HG02938 (cell line): ENCODE data around the gene KLLN.
"Not testable (repeated sequence)": the region's sequence is repeated elsewhere in the genome, so short reads cannot be mapped to it uniquely, and the experiment has no call there.

ENCODE experiments used
- ATAC-seq: cut with Tn5 transposase; IDR thresholded peaks from one replicate; pipeline ENCODE4 v1.9.1; 2021; ENCODE audit warnings: mild to moderate bottlenecking, moderate library complexity; ENCODE audit not compliant: unreplicated experiment

KLLN gene

DNA sequence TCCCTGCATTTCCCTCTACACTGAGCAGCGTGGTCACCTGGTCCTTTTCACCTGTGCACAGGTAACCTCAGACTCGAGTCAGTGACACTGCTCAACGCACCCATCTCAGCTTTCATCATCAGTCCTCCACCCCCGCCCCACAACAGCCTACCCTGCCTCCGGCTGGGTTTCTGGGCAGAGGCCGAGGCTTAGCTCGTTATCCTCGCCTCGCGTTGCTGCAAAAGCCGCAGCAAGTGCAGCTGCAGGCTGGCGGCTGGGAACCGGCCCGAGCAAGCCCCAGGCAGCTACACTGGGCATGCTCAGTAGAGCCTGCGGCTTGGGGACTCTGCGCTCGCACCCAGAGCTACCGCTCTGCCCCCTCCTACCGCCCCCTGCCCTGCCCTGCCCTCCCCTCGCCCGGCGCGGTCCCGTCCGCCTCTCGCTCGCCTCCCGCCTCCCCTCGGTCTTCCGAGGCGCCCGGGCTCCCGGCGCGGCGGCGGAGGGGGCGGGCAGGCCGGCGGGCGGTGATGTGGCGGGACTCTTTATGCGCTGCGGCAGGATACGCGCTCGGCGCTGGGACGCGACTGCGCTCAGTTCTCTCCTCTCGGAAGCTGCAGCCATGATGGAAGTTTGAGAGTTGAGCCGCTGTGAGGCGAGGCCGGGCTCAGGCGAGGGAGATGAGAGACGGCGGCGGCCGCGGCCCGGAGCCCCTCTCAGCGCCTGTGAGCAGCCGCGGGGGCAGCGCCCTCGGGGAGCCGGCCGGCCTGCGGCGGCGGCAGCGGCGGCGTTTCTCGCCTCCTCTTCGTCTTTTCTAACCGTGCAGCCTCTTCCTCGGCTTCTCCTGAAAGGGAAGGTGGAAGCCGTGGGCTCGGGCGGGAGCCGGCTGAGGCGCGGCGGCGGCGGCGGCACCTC is at the start of gene KLLN, which contains the start of gene PTEN:
KLLN (minus strand) TSS at position 481 of the 891 bp plus-strand sequence. CDS start 1,046 bp downstream, outside the sequence.
PTEN (plus strand) TSS at position 573 of the 891 bp plus-strand sequence. CDS start 845 bp downstream, outside the sequence.
- peak; percentile 34 for ATAC-seq

DNA sequence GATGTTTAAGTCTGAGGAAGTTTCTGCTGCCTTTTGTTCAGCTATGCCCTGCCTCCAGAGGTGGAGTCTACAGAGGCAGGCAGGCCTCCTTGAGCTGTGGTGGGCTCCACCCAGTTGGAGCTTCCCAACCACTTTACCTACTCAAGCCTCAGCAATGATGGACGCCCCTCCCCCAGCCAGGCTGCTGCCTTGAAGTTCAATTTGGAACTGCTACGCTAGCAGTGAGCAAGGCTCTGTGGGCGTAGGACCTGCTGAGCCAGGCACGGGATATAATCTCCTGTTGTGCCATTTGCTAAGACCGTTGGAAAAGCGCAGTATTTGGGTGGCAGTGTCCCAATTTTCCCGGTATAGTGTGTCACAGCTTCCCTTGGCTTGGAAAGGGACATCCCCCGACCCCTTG is 40.1 kb upstream of the KLLN start:
- ATAC-seq: not testable (repeated sequence)

DNA sequence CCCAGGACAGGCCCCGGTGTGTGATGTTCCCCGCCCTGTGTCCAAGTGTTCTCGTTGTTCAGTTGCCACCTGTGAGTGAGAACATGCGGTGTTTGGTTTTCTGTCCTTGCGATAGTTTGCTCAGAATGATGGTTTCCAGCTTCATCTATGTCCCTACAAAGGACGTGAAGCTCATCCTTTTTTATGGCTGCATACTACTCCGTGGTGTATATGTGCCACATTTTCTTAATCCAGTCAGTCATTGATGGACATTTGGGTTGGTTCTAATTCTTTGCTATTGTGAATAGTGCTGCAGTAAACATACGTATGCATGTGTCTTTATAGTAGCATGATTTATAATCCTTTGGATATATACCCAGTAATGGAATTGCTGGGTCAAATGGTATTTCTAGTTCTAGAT is 34.6 kb upstream of the KLLN start:
- not testable (repeated sequence) for ATAC-seq

DNA sequence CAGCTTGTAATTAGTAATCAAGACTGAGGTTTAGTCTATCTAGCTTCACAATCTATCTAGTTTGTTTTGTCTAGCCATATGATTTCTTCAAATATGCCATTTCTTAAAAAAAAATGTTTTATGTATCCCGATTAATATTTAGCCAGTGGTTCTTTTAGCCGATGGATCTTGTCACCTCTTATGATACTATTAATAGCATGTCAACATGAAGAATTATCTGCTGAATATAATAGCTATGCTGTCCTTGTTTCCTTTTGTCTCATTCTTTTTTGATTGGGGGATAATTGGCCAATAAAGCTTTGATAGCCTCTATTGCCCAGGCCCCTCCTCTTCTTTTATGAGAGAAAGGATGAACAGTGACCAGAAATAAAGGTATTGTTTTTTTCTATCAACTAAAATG is 32.9 kb upstream of the KLLN start:
- no peak for ATAC-seq

GRCh38 chr10:87895430-87895829 is 32.1 kb upstream of the KLLN start:
- no peak for ATAC-seq

DNA sequence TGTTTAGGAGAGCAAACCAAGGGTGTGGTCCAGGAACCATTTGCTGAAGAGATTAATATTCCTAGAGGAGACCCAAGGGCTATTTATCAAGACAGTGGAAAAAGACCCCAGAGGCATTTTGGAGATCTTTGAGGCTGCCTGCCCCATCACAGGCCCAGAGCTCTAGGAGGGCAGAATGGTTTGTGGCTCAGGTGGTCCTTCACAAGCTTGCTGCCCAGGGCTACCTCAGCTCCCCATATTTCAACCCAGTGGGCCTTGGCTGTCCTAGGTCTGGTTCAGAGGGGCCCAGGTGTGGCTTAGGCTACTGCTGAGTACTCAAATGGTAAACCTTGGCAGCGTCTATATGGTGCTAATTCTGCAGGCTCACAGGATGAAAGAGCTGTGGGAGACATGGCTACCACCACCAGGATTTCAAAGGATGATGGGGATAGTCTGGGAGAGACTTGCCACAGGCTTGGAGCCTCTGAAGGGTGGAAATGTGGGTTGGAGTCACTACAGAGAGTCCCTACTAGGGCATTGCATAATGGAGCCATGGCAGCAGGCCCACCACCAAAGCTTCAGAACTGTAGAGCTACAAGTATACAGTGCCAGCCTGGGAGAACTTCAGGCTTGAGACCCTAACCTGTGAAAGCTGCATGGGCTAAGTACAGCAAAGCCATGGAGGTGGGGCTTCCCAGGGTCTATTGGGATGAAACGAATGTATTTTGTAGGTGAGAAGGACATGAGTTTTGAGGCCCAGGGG is 24.4 kb upstream of the KLLN start:
- ATAC-seq: no peak

GRCh38 chr10:87887146-87887545 is 23.8 kb upstream of the KLLN start:
- no peak for ATAC-seq

- no peak for ATAC-seq
These were observed 23.3 kb upstream of the KLLN start for GRCh38 chr10:87886635-87887034.

DNA sequence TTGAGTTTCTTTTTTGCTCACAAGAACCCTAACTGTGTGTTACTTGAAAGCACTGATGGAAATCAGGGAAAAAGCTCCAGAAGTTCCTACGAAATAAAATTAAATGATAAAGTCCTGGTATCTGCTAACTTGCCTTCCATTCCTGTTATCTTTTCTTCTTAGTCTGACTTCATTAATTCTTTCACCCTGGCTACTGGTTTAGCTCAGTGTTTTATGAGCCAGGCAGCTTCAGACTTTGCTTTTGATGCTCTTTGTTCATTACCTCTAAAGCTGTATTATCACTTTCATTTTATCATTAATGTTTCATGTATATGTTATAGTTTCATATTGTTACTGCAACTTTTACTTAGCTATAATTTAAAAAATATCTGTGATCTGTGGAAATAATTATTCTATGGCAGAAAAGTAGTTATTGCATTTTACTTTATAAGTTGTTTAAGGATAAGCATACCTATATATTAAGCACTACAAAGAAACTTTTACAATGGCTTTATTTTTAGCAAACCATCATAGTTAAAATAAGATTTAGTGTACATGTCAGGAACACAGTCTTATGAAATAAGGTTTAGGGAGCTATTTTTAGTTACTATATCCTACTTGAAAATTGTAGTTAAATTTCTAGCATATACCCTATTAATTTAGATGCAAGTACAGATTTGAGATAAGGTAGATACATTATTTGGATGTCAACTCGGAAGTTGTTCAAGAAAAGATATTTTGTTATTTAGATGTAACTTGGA is 19.4 kb upstream of the KLLN start:
- ATAC-seq: no peak

- not testable (repeated sequence) for ATAC-seq
These were observed 18.2 kb upstream of the KLLN start for GRCh38 chr10:87881373-87882059.

DNA sequence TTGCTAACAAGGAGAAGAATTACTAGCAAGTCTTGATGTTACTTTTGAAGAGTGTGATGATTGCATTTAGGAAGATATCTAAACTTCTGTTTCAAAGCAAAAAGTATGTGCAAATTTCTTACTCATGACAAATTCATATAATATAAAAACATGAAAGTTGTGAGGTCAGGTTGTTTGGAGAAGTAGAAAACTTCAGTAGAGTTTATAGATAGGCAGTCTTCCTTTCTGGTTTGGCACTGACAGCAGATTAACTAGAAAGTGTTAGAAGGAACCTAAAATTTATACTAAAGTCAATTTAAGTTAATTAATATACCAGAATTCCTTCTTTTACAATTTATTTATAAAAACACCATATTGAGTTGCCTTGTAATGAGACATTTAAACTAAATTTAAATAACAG is 17.0 kb upstream of the KLLN start:
- ATAC-seq: no peak

- no peak for ATAC-seq
These were observed 15.5 kb upstream of the KLLN start for GRCh38 chr10:87878664-87879459.

- ATAC-seq: no peak
These were observed 12.7 kb upstream of the KLLN start for GRCh38 chr10:87875929-87876571.

GRCh38 chr10:87873656-87874055 is 10.3 kb upstream of the KLLN start:
- no peak for ATAC-seq

- ATAC-seq: no peak
These were observed 9.5 kb upstream of the KLLN start for GRCh38 chr10:87872828-87873227.

DNA sequence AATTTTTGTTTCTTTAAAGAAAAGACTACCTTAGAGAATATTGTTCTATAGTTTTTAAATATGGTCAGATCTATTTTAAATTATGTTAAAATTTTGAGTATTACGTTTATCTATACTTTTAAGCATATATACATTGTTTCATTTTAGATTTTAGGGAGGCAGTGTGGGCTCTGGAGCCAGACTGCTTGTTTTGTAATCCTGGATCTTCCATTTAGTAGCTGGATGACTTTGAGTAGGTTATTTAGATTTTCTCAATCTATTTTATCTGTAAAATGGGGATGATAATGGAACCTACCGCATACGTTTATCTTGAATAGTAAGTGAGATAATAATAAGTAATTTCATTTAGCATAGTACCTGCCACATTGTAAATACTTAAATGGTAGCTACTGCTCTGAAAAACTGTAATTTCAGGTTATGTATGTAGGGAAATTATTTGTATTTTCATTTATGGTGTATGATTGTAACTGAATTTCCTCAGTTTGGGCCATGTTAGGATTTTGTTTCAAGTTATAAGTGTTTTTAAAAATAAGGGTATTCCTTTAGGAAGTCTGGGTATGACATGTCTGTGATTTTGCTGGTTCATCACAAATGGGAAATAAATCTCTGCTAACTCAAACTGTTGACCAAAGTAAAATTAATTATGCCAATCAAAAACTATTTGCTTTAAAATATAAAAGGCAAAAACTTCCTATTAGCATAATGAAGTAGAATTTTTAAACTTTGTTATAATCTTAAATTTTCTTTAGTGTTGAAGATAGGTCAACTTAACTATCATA is 6.6 kb upstream of the KLLN start:
- ATAC-seq: no peak

DNA sequence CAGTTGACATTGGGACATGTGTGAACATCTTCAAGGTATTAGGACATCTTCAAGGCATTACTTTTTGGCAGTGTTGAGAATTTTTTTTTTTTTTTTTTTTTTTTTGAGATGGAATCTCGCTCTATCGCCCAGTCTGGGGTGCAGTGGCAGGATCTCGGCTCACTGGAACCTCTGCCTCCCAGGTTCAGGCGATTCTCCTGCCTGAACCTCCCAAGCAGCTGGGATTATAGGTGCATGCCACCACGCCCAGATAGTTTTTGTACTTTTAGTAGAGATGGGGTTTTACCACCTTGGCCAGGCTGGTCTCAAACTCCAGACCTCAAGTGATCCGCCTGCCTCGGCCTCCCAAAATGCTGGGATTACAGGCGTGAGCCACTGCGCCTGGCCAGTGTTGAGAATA is 5.8 kb upstream of the KLLN start:
- not testable (repeated sequence) for ATAC-seq

- no peak for ATAC-seq
These were observed 4.9 kb upstream of the KLLN start for GRCh38 chr10:87868277-87868676.

GRCh38 chr10:87867453-87867852 is 4.1 kb upstream of the KLLN start:
- ATAC-seq: no peak
